Heart left ventricle (tissue), 13 donors: ENCODE measurements around the gene GTSE1.

Experiments
- POLR2A ChIP-seq, 2 donors: fragments of 450-650 bp; IDR thresholded peaks; one replicate each; pipeline ENCODE4 v1.6.1; 2017; ENCODE audit warnings: antibody characterized with exemption in 2 of 2, mild to moderate bottlenecking in 2 of 2, moderate library complexity in 2 of 2
- TF ChIP-seq, protein P1 (sequence below), 12 donors: fragments of 200-600 bp; sonication (generic) in 4 of 12; IDR thresholded peaks; one replicate each; pipeline versions ENCODE4 v1.5.0 to v1.8.0; 2018 to 2022; ENCODE audit warnings: antibody characterized with exemption in 12 of 12, mild to moderate bottlenecking in 5 of 12
- donor health status: ischemic (EF 13 %, LVEDD 7.1; RV severe dilation, severe dysfunction).
- donor health status: DM: no; HTN: yes; CAD: no.
- donor health status: DM: no; HTN: no; CAD: no.
- donor health status: ischemic (EF 25% LVEDD 6.9; RV normal size, moderate dysfunction).
- donor health status: ischemic (EF 25% LVEDD 5.7; RV mildly dilated, moderate dysfunction).
- donor health status: ischemic (EF 35%, LVEDD 5.7; RV mildly dilated, moderate dysfunction).
- donor health status: nonischemic (EF 11% LVEDD 7.7; RV severe dilation, severe dysfunction).
- donor health status: DM: yes; HTN: yes; CAD: no.
- donor health status: PGD.
- donor health status: ischemic (EF 29% LVEDD 5.4; RV normal size, mild dysfunction).
- donor health status: nonischemic (EF 23%, LVEDD 6.1; RV moderate dilation, normal function).

DNA sequence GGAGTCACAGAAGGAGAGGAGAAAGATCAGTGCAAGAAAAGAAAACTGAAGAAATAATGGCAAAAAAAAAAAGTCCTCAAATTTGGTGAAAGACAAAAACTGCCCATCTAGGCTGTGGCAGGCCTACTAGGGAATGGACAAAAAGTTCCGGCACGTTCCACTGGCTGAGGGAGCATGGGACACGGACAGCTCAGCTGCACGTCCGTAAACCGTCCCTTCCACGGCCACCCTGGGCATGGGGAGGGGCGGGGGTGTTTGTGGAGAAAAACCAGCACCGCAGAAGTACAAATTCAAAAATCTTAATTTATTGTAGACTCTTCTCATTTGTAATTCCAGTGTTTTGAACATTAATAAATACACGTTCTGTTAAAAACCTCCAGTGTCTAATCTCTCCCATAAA lies 64.2 kb downstream of the GTSE1 start:
- TF ChIP-seq, protein P1, sequence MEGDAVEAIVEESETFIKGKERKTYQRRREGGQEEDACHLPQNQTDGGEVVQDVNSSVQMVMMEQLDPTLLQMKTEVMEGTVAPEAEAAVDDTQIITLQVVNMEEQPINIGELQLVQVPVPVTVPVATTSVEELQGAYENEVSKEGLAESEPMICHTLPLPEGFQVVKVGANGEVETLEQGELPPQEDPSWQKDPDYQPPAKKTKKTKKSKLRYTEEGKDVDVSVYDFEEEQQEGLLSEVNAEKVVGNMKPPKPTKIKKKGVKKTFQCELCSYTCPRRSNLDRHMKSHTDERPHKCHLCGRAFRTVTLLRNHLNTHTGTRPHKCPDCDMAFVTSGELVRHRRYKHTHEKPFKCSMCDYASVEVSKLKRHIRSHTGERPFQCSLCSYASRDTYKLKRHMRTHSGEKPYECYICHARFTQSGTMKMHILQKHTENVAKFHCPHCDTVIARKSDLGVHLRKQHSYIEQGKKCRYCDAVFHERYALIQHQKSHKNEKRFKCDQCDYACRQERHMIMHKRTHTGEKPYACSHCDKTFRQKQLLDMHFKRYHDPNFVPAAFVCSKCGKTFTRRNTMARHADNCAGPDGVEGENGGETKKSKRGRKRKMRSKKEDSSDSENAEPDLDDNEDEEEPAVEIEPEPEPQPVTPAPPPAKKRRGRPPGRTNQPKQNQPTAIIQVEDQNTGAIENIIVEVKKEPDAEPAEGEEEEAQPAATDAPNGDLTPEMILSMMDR (IDR thresholded peaks at IDR 0.05), result no peak
- TF ChIP-seq POLR2A (IDR thresholded peaks at IDR 0.05), result no peak
